ENCODE measurements around the gene ZNF865.

- TF ChIP-seq EZH2phosphoT487 (IDR thresholded peaks at IDR 0.05; ENCODE audit: low read length) (no peak), EZH2 (optimal IDR thresholded peaks at IDR 0.05; ENCODE audit: low read depth, low read length) (no peak)
- TF ChIP-seq, protein P1, sequence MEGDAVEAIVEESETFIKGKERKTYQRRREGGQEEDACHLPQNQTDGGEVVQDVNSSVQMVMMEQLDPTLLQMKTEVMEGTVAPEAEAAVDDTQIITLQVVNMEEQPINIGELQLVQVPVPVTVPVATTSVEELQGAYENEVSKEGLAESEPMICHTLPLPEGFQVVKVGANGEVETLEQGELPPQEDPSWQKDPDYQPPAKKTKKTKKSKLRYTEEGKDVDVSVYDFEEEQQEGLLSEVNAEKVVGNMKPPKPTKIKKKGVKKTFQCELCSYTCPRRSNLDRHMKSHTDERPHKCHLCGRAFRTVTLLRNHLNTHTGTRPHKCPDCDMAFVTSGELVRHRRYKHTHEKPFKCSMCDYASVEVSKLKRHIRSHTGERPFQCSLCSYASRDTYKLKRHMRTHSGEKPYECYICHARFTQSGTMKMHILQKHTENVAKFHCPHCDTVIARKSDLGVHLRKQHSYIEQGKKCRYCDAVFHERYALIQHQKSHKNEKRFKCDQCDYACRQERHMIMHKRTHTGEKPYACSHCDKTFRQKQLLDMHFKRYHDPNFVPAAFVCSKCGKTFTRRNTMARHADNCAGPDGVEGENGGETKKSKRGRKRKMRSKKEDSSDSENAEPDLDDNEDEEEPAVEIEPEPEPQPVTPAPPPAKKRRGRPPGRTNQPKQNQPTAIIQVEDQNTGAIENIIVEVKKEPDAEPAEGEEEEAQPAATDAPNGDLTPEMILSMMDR (IDR thresholded peaks at IDR 0.05; ENCODE audit: low read length), result no peak
Measured at GRCh38 chr19:55599468-55599841, 6.0 kb upstream of the ZNF865 start, which contains the start of gene FIZ1.
